Activated naive CD8-positive, alpha-beta T cell treated with anti-CD3 and anti-CD28 coated beads, Interleukin-2, amount 10 ng/mL, durations not matched to agents 7 days and 5 days (primary cell): ENCODE measurements around the gene BCKDHB. TPM values are rescaled to one million over a fixed set of nuclear protein-coding genes. Genes with fewer than 3 reads are reported as not detected.

Experiments
- ATAC-seq: fragments of 150-1000 bp; cut with Tn5 transposase; one replicate; pipeline ENCODE4 v1.10.0; 2021; ENCODE audit warnings: low read depth, moderate library complexity
- POLR2A ChIA-PET: fragments of 350-600 bp; sonication (Branson Sonifier 250); formaldehyde crosslinking; loops from one replicate; lab custom pipeline; 2021; ENCODE audit warnings: antibody characterized with exemption; lab: Charles Lee
- DNase-seq: peaks from one replicate; pipeline ENCODE4 v3.0.0; 2021
- H3K27ac Mint-ChIP-seq: one replicate; pipeline ENCODE4 v1.8.0; 2022; ENCODE audit warnings: mild to moderate bottlenecking, mixed read lengths
- H3K27me3 Mint-ChIP-seq: one replicate; pipeline ENCODE4 v1.8.0; 2022; ENCODE audit warnings: mild to moderate bottlenecking, moderate library complexity, mixed read lengths
- H3K36me3 Mint-ChIP-seq: one replicate; pipeline ENCODE4 v1.8.0; 2021; ENCODE audit warnings: mild to moderate bottlenecking, mixed read lengths
- H3K4me1 Mint-ChIP-seq: one replicate; pipeline ENCODE4 v1.8.0; 2021; ENCODE audit warnings: mixed read lengths
- H3K4me3 Mint-ChIP-seq: one replicate; pipeline ENCODE4 v1.8.0; 2022; ENCODE audit warnings: mild to moderate bottlenecking, moderate library complexity, mixed read lengths
- H3K9me3 Mint-ChIP-seq: one replicate; pipeline ENCODE4 v1.8.0; 2021; ENCODE audit warnings: mixed read lengths
- total RNA-seq, 2 experiments: library from RNA; stranded (reverse); gene quantifications; one replicate each; pipeline ENCODE4 v1.2.3, GENCODE V29; 2021

The BCKDHB gene
- total RNA-seq, 2 experiments from 2014 or later, result 18.8 to 20.6 TPM

DNA sequence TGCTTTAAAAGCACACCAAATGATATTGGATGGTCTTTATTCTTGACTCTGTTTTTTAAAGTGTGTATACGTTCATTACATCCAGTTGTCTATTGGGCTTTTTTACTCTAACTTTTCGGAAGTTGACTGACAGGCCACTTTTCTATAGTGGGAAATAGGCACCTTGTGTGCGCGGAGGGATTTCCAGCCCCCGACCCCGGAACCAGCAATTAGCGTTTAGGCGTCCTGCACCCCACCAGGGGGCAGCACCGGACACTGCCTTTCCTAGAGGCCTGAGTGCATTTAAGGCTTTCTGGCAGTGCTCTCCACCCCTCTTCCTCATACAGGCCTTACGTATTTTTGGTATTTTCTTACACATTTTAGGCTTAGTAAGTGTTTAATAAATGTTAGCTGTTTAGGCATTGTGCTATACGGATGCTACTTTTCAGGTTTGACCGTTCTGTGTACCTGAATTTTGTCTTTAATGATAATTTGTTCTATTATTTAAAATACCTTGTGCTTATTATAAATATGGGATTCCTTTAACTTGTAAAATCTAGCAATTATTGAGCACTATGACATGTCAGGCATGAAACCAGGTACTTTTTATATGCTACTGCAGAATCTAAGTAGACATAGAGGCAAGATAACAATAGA, 231.8 kb downstream of the BCKDHB start:
- Mint-ChIP-seq H3K27me3 (no peaks in the 10 kb centered on the region), H3K9me3 (no peaks in the 10 kb centered on the region), H3K4me3 (no peak overlapping the region), H3K27ac (no peak overlapping the region), H3K36me3 (no peaks in the 10 kb centered on the region), H3K4me1 (no peaks in the 10 kb centered on the region)
- POLR2A ChIA-PET, result no interaction called here
- ATAC-seq, result peak; percentile 56
- DNase-seq, result peak; percentile 69

DNA sequence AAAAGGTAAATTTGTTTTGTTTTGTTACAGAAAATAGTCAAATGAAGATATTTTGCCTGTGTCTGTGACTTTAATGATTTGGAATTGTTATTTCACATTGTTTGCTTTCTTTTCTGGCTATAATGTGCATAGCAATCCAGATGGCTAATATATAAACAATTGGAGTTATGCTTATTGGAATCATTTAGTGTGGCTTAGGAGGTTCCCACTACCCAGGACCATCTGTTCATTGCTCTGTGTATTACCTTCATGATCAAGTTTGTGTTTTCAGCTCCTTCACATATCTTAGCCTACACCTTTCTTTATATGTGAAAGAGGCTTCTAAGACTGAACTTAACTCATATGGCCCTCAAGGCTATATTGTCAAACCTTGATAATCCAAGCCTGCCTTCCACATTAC, 232.9 kb downstream of the BCKDHB start:
- H3K4me3 Mint-ChIP-seq, result no peak overlapping the region
- ATAC-seq (no peak), DNase-seq (no peak)
- no peaks in the 10 kb centered on the region for H3K9me3 Mint-ChIP-seq
- H3K27ac Mint-ChIP-seq, result no peak overlapping the region
- H3K4me1 Mint-ChIP-seq, result no peaks in the 10 kb centered on the region
- no peaks in the 10 kb centered on the region for H3K36me3 Mint-ChIP-seq
- H3K27me3 Mint-ChIP-seq, result no peaks in the 10 kb centered on the region
- POLR2A ChIA-PET, result no interaction called here

DNA sequence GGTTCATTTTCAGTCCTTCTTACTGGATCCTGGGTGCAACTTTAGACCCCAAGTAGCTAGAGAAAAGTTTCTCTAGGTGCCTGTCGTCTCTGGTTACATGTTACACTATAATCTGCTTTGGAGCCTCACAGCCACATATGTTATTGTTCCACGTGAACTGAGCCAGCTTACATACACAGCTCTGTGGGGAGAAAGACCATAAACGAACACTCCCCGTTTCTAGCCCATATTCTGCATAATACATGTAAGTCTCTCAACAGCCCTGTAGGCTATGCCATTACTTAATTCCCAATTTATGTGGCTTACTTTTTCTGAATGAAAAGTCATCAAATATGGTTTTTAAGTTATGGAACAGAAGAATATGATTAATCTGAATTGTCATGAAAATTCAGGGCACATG, 233.8 kb downstream of the BCKDHB start:
- Mint-ChIP-seq H3K9me3 (no peaks in the 10 kb centered on the region), H3K27ac (no peak overlapping the region), H3K36me3 (no peaks in the 10 kb centered on the region), H3K4me1 (no peaks in the 10 kb centered on the region), H3K27me3 (no peaks in the 10 kb centered on the region), H3K4me3 (no peak overlapping the region)
- DNase-seq (no peak), ATAC-seq (no peak)
- POLR2A ChIA-PET, result no interaction called here

DNA sequence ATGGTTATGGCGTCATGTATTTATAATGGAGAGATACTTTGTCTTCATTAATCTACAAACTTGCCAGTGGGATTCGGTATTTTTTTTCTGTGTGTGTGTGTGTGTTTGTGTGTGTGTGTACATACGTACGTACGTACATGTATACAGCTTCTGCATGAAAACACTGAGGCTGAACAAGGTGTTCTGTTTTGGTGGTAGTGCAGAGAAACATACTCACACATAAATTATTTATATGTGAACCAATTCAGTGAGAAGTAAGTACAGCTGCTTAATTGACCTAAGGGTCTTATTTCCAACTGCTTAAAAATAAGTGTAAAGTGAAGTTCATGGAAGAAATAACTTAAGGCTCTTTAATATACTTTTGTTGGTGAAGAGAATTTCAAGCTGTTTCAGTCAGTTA, 234.2 kb downstream of the BCKDHB start:
- POLR2A ChIA-PET, result no interaction called here
- Mint-ChIP-seq H3K36me3 (no peaks in the 10 kb centered on the region), H3K27ac (no peak overlapping the region), H3K27me3 (no peaks in the 10 kb centered on the region), H3K9me3 (no peaks in the 10 kb centered on the region), H3K4me3 (no peak overlapping the region), H3K4me1 (no peaks in the 10 kb centered on the region)
- ATAC-seq, result no peak
- DNase-seq, result no peak

DNA sequence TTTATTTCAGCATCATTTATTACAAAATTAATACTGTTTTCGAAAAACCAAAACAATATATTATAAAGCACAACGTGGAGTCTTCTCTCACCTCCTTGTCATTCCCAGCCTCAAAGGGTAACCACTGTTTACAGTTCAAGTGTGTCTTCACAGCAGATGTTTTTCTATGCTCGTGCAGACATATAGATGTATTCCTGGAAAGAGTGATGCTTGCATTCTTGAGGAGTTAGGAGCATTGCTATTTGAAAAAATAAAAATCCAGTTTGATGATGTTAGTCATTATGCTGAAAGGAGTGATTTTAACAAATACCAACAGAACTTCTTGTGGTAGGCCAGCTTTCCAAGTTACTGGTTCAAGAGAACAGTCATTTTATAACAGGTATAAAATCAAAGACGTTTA, 234.9 kb downstream of the BCKDHB start:
- POLR2A ChIA-PET, result no interaction called here
- Mint-ChIP-seq H3K9me3 (no peaks in the 10 kb centered on the region), H3K27ac (no peak overlapping the region), H3K27me3 (no peaks in the 10 kb centered on the region), H3K4me3 (no peak overlapping the region), H3K4me1 (no peaks in the 10 kb centered on the region), H3K36me3 (no peaks in the 10 kb centered on the region)
- ATAC-seq (no peak), DNase-seq (no peak)

DNA sequence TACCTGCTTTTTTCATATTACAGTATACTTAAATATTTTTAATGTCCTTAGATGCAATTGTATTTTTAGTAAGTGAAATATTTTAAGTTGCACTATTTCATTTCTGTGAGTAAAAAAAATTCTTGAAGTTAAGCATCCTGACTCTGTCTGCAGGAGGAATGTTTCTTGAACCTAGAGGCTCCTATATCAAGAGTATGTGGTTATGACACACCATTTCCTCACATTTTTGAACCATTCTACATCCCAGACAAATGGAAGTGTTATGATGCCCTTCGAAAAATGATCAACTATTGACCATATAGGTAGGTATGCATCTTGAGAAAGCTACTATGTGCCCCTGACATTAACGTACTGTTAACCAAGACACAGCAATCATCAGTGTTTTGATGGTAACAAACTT, 237.0 kb downstream of the BCKDHB start:
- Mint-ChIP-seq H3K9me3 (no peaks in the 10 kb centered on the region), H3K27ac (no peak overlapping the region), H3K4me1 (no peaks in the 10 kb centered on the region), H3K36me3 (no peaks in the 10 kb centered on the region), H3K4me3 (no peak overlapping the region), H3K27me3 (no peaks in the 10 kb centered on the region)
- DNase-seq (no peak), ATAC-seq (no peak)
- POLR2A ChIA-PET, result no interaction called here

DNA sequence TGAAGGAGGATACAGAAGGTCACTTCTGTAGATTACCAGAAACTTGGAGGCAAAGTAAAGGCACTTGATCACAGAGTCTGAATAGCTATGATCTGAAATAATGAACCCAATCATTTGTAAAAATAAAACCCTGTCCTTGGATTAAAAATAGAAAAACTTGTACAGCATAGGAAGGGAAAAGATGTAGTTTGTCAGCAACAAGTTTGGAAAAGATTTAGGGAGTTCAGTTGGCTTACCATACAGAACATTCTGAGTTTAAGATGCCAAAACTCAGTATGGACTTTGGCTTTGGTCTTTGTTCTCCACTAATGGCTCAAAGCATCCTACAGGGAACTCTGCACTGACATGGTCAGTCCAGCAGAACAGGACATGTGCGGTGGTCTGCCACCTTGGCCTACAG, 240.6 kb downstream of the BCKDHB start:
- DNase-seq (no peak), ATAC-seq (no peak)
- H3K27me3 Mint-ChIP-seq, result no peaks in the 10 kb centered on the region
- no peaks in the 10 kb centered on the region for H3K4me1 Mint-ChIP-seq
- H3K27ac Mint-ChIP-seq, result no peak overlapping the region
- H3K36me3 Mint-ChIP-seq, result no peaks in the 10 kb centered on the region
- H3K9me3 Mint-ChIP-seq, result peaks cover 1% of the 10 kb centered on the region
- POLR2A ChIA-PET, result no interaction called here
- H3K4me3 Mint-ChIP-seq, result no peak overlapping the region

DNA sequence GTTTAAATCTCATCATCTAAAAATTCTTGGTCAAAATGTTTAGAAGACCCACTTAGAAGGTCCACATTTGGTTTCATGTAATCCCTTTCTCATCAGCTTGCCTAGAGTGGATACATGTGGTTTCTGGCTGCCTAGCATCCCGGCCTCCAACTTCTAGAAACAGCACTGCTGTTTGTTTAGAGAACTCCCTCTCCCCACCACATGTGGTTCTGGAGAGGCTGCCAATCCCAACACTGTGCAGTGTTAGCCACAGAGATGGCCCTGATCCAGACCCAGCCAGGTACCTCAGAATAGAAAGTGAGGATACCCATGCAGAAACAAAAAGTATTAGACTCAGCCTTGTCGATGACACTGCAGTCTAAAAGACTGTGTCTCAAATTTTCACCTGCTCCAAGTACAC, 241.8 kb downstream of the BCKDHB start:
- POLR2A ChIA-PET, result no interaction called here
- no peak overlapping the region for H3K4me3 Mint-ChIP-seq
- no peak for ATAC-seq
- no peaks in the 10 kb centered on the region for H3K4me1 Mint-ChIP-seq
- no peak overlapping the region for H3K27ac Mint-ChIP-seq
- H3K36me3 Mint-ChIP-seq, result no peaks in the 10 kb centered on the region
- no peak for DNase-seq
- peaks cover 1% of the 10 kb centered on the region for H3K9me3 Mint-ChIP-seq
- H3K27me3 Mint-ChIP-seq, result no peaks in the 10 kb centered on the region

DNA sequence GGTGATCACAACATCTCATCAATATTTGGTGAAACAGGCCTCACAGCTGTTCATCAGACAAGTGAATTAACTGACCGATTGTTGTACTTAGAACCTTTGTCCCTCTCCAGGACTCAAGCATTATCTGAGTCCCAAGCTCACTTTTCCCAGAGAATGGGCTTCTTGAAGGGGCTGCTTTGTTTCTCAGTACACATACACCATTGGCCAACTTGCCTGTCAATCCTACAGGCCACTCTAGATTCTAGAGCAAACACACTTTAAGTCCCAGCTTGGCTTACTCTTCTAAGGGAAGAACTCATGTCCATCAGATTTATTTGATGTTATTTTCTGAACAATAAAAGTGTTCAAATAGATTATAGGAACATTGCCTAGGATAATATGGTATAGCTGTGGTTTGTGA, 249.5 kb downstream of the BCKDHB start:
- H3K4me3 Mint-ChIP-seq, result no peak overlapping the region
- H3K4me1 Mint-ChIP-seq, result no peaks in the 10 kb centered on the region
- no peak overlapping the region for H3K27ac Mint-ChIP-seq
- DNase-seq (no peak), ATAC-seq (no peak)
- peaks cover 3% of the 10 kb centered on the region for H3K36me3 Mint-ChIP-seq
- H3K27me3 Mint-ChIP-seq, result no peaks in the 10 kb centered on the region
- peaks cover 1% of the 10 kb centered on the region for H3K9me3 Mint-ChIP-seq
- POLR2A ChIA-PET, result no interaction called here

DNA sequence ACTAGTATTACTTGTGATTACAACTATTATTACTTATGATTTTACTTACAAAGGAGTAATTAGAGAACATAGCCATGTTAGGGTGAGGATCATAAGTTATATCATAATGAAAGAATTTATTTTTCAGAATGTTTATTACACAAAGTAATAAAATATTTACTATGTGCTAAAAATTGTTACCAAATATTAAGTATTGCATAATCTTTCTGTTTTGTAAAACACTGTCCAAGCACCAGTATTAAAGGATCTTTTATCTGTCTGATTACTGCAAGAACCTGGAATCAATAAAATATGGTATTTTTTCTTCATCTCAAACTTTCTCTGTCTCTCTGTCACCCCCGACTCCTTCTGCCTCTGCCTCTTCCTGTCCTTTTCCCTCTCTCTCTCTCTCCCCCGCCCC, 250.1 kb downstream of the BCKDHB start:
- DNase-seq (no peak), ATAC-seq (no peak)
- no peaks in the 10 kb centered on the region for H3K27me3 Mint-ChIP-seq
- H3K27ac Mint-ChIP-seq, result no peak overlapping the region
- peaks cover 3% of the 10 kb centered on the region for H3K36me3 Mint-ChIP-seq
- POLR2A ChIA-PET, result no interaction called here
- no peaks in the 10 kb centered on the region for H3K4me1 Mint-ChIP-seq
- H3K4me3 Mint-ChIP-seq, result no peak overlapping the region
- no peaks in the 10 kb centered on the region for H3K9me3 Mint-ChIP-seq

DNA sequence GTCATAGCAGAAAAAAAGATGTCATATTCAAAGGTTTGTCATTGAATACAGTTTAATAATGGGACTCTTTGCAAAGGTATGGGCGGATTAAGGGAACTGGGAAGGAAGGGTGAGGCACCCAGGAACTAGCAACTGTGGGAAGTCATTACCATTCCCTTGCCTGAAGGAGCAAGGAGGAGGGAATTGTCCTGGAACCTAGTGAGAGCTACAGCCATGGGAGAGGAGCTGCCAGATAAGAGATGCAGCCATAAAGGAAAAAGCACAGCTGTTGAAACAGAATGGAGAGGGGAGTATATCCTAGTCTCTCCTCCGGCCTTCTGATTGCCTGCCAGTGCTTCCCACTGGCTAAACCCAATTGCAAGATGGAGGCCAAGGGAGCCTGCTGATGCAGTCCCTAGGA, 250.6 kb downstream of the BCKDHB start:
- Mint-ChIP-seq H3K4me1 (no peaks in the 10 kb centered on the region), H3K36me3 (peaks cover 3% of the 10 kb centered on the region), H3K27me3 (no peaks in the 10 kb centered on the region), H3K27ac (no peak overlapping the region), H3K9me3 (no peaks in the 10 kb centered on the region), H3K4me3 (no peak overlapping the region)
- no peak for ATAC-seq
- no peak for DNase-seq
- POLR2A ChIA-PET, result no interaction called here

DNA sequence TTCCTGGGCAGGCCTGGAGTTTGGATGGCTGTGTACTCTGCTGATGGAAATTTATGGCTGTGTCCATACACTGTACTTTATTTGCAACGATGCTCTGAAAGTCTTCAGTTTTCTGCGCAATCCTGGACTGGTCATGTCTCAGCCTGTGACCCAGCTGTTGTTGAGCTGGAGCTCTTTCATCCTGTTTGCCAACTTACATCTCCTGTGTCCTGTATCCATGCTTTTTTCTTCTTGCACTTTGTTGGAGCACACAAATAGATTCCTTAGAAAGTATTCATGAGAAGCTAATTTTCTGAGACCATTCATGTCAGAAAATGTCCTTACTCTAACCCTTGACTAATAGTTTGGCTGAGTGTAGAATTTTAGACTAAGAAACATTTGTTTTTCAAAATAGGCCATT, 251.2 kb downstream of the BCKDHB start:
- Mint-ChIP-seq H3K4me1 (no peaks in the 10 kb centered on the region), H3K36me3 (peaks cover 3% of the 10 kb centered on the region), H3K4me3 (no peak overlapping the region), H3K27ac (no peak overlapping the region), H3K9me3 (no peaks in the 10 kb centered on the region), H3K27me3 (no peaks in the 10 kb centered on the region)
- POLR2A ChIA-PET, result no interaction called here
- ATAC-seq (no peak), DNase-seq (no peak)

DNA sequence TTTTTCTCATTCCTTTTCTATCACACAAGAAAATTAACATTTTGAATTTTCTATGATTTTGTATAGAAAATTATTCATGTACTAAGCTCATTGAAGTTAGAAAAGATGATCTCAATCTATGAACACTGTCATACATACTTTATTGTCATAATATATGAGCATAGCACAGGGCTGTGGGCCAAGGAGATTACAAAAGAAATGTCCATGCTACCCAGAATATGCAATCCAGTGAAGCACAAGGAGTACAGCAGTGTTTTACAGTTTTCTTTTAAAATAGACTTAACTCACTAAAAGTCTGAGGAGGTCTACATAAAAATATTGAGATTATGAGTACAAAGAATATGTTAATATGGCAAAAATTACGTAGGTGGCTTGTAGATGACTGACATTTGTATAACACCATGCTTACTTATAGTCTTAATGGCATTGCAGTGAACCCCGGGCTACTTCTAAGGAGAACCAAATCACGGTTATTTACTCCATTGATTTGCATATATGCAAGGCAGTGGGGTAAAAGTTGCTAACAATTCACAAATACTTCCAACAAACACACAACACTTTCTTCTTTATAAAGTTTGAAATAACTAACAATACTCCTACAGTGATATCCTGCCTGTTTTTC, 257.1 kb downstream of the BCKDHB start:
- H3K36me3 Mint-ChIP-seq, result no peaks in the 10 kb centered on the region
- POLR2A ChIA-PET, result no interaction called here
- peaks cover 2% of the 10 kb centered on the region for H3K9me3 Mint-ChIP-seq
- no peak overlapping the region for H3K27ac Mint-ChIP-seq
- no peak overlapping the region for H3K4me3 Mint-ChIP-seq
- peaks cover 2% of the 10 kb centered on the region for H3K27me3 Mint-ChIP-seq
- DNase-seq, result no peak
- no peaks in the 10 kb centered on the region for H3K4me1 Mint-ChIP-seq
- no peak for ATAC-seq

DNA sequence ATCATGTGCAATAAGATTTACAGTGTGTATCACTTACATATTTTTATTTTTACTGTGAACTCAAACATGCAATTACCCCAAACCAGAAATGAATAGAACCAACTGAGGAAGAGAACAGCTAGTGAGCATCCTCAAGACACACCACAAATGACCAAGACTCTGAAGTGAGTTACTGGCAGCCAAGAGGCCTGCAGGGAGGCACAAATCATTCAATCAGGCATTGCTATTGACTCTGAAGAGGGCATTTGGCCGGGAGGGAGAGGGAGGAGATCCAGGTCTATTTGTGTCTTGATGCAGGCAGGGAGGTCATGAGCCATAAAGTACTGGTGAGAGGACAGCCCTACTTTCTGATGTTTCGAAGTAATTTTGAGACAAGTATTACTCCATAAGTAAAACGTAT, 257.7 kb downstream of the BCKDHB start:
- Mint-ChIP-seq H3K4me1 (no peaks in the 10 kb centered on the region), H3K27ac (no peak overlapping the region), H3K36me3 (no peaks in the 10 kb centered on the region), H3K27me3 (peaks cover 2% of the 10 kb centered on the region), H3K4me3 (no peak overlapping the region), H3K9me3 (peaks cover 2% of the 10 kb centered on the region)
- no peak for ATAC-seq
- no peak for DNase-seq
- POLR2A ChIA-PET, result no interaction called here
